ENCODE measurements around the gene SVEP1.
A peak's percentile ranks its signal among the peaks of the same experiment; 100 is the strongest.
"Not testable (repeated sequence)": the region's sequence is repeated elsewhere in the genome, so short reads cannot be mapped to it uniquely, and the experiment has no call there.

The SVEP1 gene

GRCh38 chr9:110579034-110579861 is at the start of gene SVEP1:
SVEP1 (minus strand) TSS chr9:110579741; CDS start chr9:110579543, 198 bp downstream.
- H3K9me3 Mint-ChIP-seq, result no peaks in the 10 kb centered on the region
- no peak within 1 kb of the TSS for H3K27ac Mint-ChIP-seq
- H3K4me3 Mint-ChIP-seq, result no peak within 1 kb of the TSS
- DNase-seq, result no peak
- peaks cover 26% of the 10 kb centered on the region for H3K27me3 Mint-ChIP-seq
- CTCF ChIA-PET, result no interaction called here
- no peaks in the 10 kb centered on the region for H3K36me3 Mint-ChIP-seq
- no peaks in the 10 kb centered on the region for H3K4me1 Mint-ChIP-seq

GRCh38 chr9:110626101-110626829 is 46.7 kb upstream of the SVEP1 start:
- no peak for DNase-seq
- Mint-ChIP-seq H3K4me3 (no peak overlapping the region), H3K27ac (no peak overlapping the region), H3K9me3 (no peaks in the 10 kb centered on the region), H3K4me1 (no peaks in the 10 kb centered on the region), H3K36me3 (no peaks in the 10 kb centered on the region), H3K27me3 (no peaks in the 10 kb centered on the region)
- CTCF ChIA-PET, result no interaction called here

- Mint-ChIP-seq H3K4me1 (no peaks in the 10 kb centered on the region), H3K27ac (no peak overlapping the region), H3K36me3 (no peaks in the 10 kb centered on the region), H3K4me3 (no peak overlapping the region), H3K27me3 (no peaks in the 10 kb centered on the region), H3K9me3 (no peaks in the 10 kb centered on the region)
- CTCF ChIA-PET, result interaction anchor here (0.6 to 1.8 kb wide), 9 partner anchors 76 to 1049 kb away, joined by 3 to 11 read pairs (median 3); no protein-coding TSS in a partner anchor
- peak; percentile 26 for DNase-seq
Observed at GRCh38 chr9:110623462-110624025, 44.0 kb upstream of the SVEP1 start.

GRCh38 chr9:110622368-110622767 is 42.8 kb upstream of the SVEP1 start:
- Mint-ChIP-seq H3K27me3 (no peaks in the 10 kb centered on the region), H3K4me1 (no peaks in the 10 kb centered on the region), H3K4me3 (no peak overlapping the region), H3K36me3 (no peaks in the 10 kb centered on the region), H3K9me3 (no peaks in the 10 kb centered on the region), H3K27ac (no peak overlapping the region)
- CTCF ChIA-PET, result interaction anchor here (1.8 kb wide), 1 partner anchor 405 kb away, joined by 5 read pairs; no protein-coding TSS in a partner anchor
- DNase-seq, result no peak

- CTCF ChIA-PET, result no interaction called here
- Mint-ChIP-seq H3K27me3 (no peaks in the 10 kb centered on the region), H3K9me3 (no peaks in the 10 kb centered on the region), H3K27ac (no peak overlapping the region), H3K4me3 (no peak overlapping the region), H3K36me3 (no peaks in the 10 kb centered on the region), H3K4me1 (no peaks in the 10 kb centered on the region)
- DNase-seq, result no peak
Observed at GRCh38 chr9:110620726-110621125, 41.2 kb upstream of the SVEP1 start.

- Mint-ChIP-seq H3K27ac (no peak overlapping the region), H3K9me3 (no peaks in the 10 kb centered on the region), H3K4me1 (no peaks in the 10 kb centered on the region), H3K27me3 (no peaks in the 10 kb centered on the region), H3K36me3 (no peaks in the 10 kb centered on the region), H3K4me3 (no peak overlapping the region)
- no peak for DNase-seq
- CTCF ChIA-PET, result no interaction called here
Observed at GRCh38 chr9:110619831-110620230, 40.3 kb upstream of the SVEP1 start.

GRCh38 chr9:110615498-110615897 is 36.0 kb upstream of the SVEP1 start:
- no peak overlapping the region for H3K27ac Mint-ChIP-seq
- H3K36me3 Mint-ChIP-seq, result no peaks in the 10 kb centered on the region
- no peaks in the 10 kb centered on the region for H3K4me1 Mint-ChIP-seq
- no peaks in the 10 kb centered on the region for H3K9me3 Mint-ChIP-seq
- CTCF ChIA-PET, result no interaction called here
- no peak for DNase-seq
- no peak overlapping the region for H3K4me3 Mint-ChIP-seq
- no peaks in the 10 kb centered on the region for H3K27me3 Mint-ChIP-seq

GRCh38 chr9:110614576-110614975 is 35.0 kb upstream of the SVEP1 start:
- H3K9me3 Mint-ChIP-seq, H3K27ac Mint-ChIP-seq, H3K36me3 Mint-ChIP-seq, H3K27me3 Mint-ChIP-seq, DNase-seq, H3K4me1 Mint-ChIP-seq, H3K4me3 Mint-ChIP-seq, CTCF ChIA-PET: not testable (repeated sequence)

GRCh38 chr9:110606179-110606790 is 26.7 kb upstream of the SVEP1 start:
- H3K4me3 Mint-ChIP-seq, result no peak overlapping the region
- no peak for DNase-seq
- CTCF ChIA-PET, result no interaction called here
- H3K36me3 Mint-ChIP-seq, result no peaks in the 10 kb centered on the region
- H3K27me3 Mint-ChIP-seq, result no peaks in the 10 kb centered on the region
- H3K9me3 Mint-ChIP-seq, result no peaks in the 10 kb centered on the region
- no peaks in the 10 kb centered on the region for H3K4me1 Mint-ChIP-seq
- no peak overlapping the region for H3K27ac Mint-ChIP-seq

- no peak overlapping the region for H3K4me3 Mint-ChIP-seq
- DNase-seq, result no peak
- no peaks in the 10 kb centered on the region for H3K27me3 Mint-ChIP-seq
- no peaks in the 10 kb centered on the region for H3K4me1 Mint-ChIP-seq
- CTCF ChIA-PET, result no interaction called here
- H3K9me3 Mint-ChIP-seq, result no peaks in the 10 kb centered on the region
- no peaks in the 10 kb centered on the region for H3K36me3 Mint-ChIP-seq
- no peak overlapping the region for H3K27ac Mint-ChIP-seq
Observed at GRCh38 chr9:110605565-110605964, 26.0 kb upstream of the SVEP1 start.

GRCh38 chr9:110604171-110604601 is 24.6 kb upstream of the SVEP1 start:
- CTCF ChIA-PET, result no interaction called here
- no peaks in the 10 kb centered on the region for H3K36me3 Mint-ChIP-seq
- H3K4me1 Mint-ChIP-seq, result no peaks in the 10 kb centered on the region
- no peak overlapping the region for H3K27ac Mint-ChIP-seq
- no peak for DNase-seq
- no peak overlapping the region for H3K4me3 Mint-ChIP-seq
- no peaks in the 10 kb centered on the region for H3K27me3 Mint-ChIP-seq
- no peaks in the 10 kb centered on the region for H3K9me3 Mint-ChIP-seq

GRCh38 chr9:110602281-110602680 is 22.7 kb upstream of the SVEP1 start:
- CTCF ChIA-PET, result no interaction called here
- Mint-ChIP-seq H3K4me3 (no peak overlapping the region), H3K9me3 (peaks cover 6% of the 10 kb centered on the region), H3K4me1 (no peaks in the 10 kb centered on the region), H3K27me3 (no peaks in the 10 kb centered on the region), H3K27ac (no peak overlapping the region), H3K36me3 (no peaks in the 10 kb centered on the region)
- DNase-seq, result no peak

GRCh38 chr9:110601098-110601497 is 21.6 kb upstream of the SVEP1 start:
- no peaks in the 10 kb centered on the region for H3K27me3 Mint-ChIP-seq
- no peaks in the 10 kb centered on the region for H3K36me3 Mint-ChIP-seq
- H3K4me1 Mint-ChIP-seq, result no peaks in the 10 kb centered on the region
- H3K4me3 Mint-ChIP-seq, result no peak overlapping the region
- no peak for DNase-seq
- H3K9me3 Mint-ChIP-seq, result peaks cover 6% of the 10 kb centered on the region
- CTCF ChIA-PET, result no interaction called here
- no peak overlapping the region for H3K27ac Mint-ChIP-seq

- H3K27ac Mint-ChIP-seq, result no peak overlapping the region
- DNase-seq, result no peak
- H3K9me3 Mint-ChIP-seq, result peaks cover 6% of the 10 kb centered on the region
- CTCF ChIA-PET, result no interaction called here
- H3K4me1 Mint-ChIP-seq, result no peaks in the 10 kb centered on the region
- H3K27me3 Mint-ChIP-seq, result no peaks in the 10 kb centered on the region
- H3K36me3 Mint-ChIP-seq, result no peaks in the 10 kb centered on the region
- no peak overlapping the region for H3K4me3 Mint-ChIP-seq
Observed at GRCh38 chr9:110599468-110599867, 19.9 kb upstream of the SVEP1 start.

Data from activated naive CD4-positive, alpha-beta T cell treated with anti-CD3 and anti-CD28 coated beads, Interleukin-2, amount 10 ng/mL, durations not matched to agents 7 days and 5 days (primary cell).